ENCODE measurements around the gene PCDH9.
"Not testable (repeated sequence)": the region's sequence is repeated elsewhere in the genome, so short reads cannot be mapped to it uniquely, and the experiment has no call there.

PCDH9 gene

GRCh38 chr13:66790861-66791260 is 439.3 kb downstream of the PCDH9 start:
- no peaks in the 10 kb centered on the region for H3K27me3 ChIP-seq (ENCODE audit: insufficient read depth, low read length)
- 83% methylated on average over 1 of the region's 2 CpGs for WGBS
- H3K36me3 ChIP-seq (ENCODE audit: insufficient read depth, low read length) = no peaks in the 10 kb centered on the region
- H3K4me3 ChIP-seq (ENCODE audit: low read length) = no peak overlapping the region
- no peak overlapping the region for H3K9ac ChIP-seq (ENCODE audit: low read depth, low read length)
- H3K4me1 ChIP-seq (ENCODE audit: insufficient read depth, low read length) = 0 out of 2 replicates have a peak, but pooled peaks cover 4% of the 10 kb centered on the region
- H3K27ac ChIP-seq (ENCODE audit: low read depth, low read length) = no peak overlapping the region
- H3K9me3 ChIP-seq (ENCODE audit: insufficient read depth, low read depth, low read length) = no peaks in the 10 kb centered on the region

DNA sequence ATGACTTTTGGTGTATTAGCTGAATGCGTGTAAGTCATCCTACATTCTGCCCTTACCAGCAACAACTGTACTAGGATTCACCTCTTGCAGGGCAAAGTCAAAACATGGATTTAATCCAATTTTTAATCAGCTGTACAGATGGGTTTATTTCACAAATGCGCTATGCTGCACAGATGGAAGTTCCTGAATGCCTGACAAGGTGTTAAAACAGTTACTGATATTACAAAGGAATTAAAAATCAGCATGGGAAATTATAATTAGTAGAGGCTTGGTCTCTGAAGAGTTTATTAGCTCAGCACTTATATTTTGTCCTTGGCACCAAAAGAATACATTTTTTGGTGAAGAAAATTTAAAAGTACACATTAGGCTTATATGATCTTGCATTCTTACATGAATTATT is 448.9 kb downstream of the PCDH9 start:
- Histone ChIP-seq H3K36me3 (ENCODE audit: insufficient read depth, low read length) (no peaks in the 10 kb centered on the region), H3K4me1 (ENCODE audit: insufficient read depth, low read length) (no peaks in the 10 kb centered on the region), H3K27ac (ENCODE audit: low read depth, low read length) (no peak overlapping the region), H3K9ac (ENCODE audit: low read depth, low read length) (no peak overlapping the region), H3K4me3 (ENCODE audit: low read length) (no peak overlapping the region), H3K9me3 (ENCODE audit: insufficient read depth, low read depth, low read length) (no peaks in the 10 kb centered on the region), H3K27me3 (ENCODE audit: insufficient read depth, low read length) (no peaks in the 10 kb centered on the region)
- WGBS = 100% methylated on average over 2 of the region's 2 CpGs

DNA sequence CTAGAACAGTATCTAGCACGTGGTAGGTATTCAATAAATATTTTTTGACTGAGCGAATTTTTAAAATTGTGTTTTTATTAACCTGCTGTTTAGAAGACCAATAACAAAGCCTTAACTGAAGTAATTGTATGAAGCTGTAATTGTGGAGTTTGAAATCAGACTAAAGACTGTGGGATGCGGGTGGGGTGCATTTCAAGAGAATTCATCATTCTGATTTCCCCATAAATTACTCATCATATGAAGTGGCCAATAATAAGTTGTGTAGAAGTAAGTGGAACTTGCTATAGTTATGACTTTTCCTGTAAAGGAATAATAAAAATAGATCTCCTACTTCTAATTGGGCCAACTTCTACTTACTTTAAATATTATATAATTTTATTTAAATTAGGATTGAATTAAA is 449.3 kb downstream of the PCDH9 start:
- H3K27ac ChIP-seq (ENCODE audit: low read depth, low read length) = no peak overlapping the region
- 90% methylated on average over 2 of the region's 3 CpGs for WGBS
- no peaks in the 10 kb centered on the region for H3K36me3 ChIP-seq (ENCODE audit: insufficient read depth, low read length)
- no peak overlapping the region for H3K9ac ChIP-seq (ENCODE audit: low read depth, low read length)
- no peaks in the 10 kb centered on the region for H3K4me1 ChIP-seq (ENCODE audit: insufficient read depth, low read length)
- H3K27me3 ChIP-seq (ENCODE audit: insufficient read depth, low read length) = no peaks in the 10 kb centered on the region
- H3K9me3 ChIP-seq (ENCODE audit: insufficient read depth, low read depth, low read length) = no peaks in the 10 kb centered on the region
- no peak overlapping the region for H3K4me3 ChIP-seq (ENCODE audit: low read length)

GRCh38 chr13:66778461-66778860 is 451.7 kb downstream of the PCDH9 start:
- Histone ChIP-seq H3K9me3 (ENCODE audit: insufficient read depth, low read depth, low read length) (no peaks in the 10 kb centered on the region), H3K4me1 (ENCODE audit: insufficient read depth, low read length) (no peaks in the 10 kb centered on the region), H3K4me3 (ENCODE audit: low read length) (no peak overlapping the region), H3K27ac (ENCODE audit: low read depth, low read length) (no peak overlapping the region), H3K9ac (ENCODE audit: low read depth, low read length) (no peak overlapping the region), H3K27me3 (ENCODE audit: insufficient read depth, low read length) (no peaks in the 10 kb centered on the region), H3K36me3 (ENCODE audit: insufficient read depth, low read length) (no peaks in the 10 kb centered on the region)
- WGBS = 88% methylated on average over 1 of the region's 1 CpG

DNA sequence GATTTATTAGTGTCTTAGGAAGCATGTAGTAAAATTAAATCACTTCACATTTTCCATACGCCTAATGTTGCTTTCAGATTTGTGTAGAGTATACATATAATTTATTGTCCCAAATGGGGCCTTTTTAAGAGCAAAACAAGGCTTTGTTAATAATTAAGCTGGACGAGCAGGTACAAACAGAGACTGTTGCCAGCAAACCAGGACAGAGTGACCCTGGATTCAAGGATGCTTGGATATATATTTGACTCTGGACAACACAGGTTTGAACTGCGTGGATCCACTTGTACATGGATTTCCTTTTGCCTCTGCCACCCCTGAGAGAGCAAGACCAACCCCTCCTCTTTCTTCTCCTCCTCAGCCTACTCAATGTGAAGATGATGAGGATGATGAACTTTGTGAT is 454.9 kb downstream of the PCDH9 start:
- Histone ChIP-seq H3K4me1 (ENCODE audit: insufficient read depth, low read length) (no peaks in the 10 kb centered on the region), H3K27ac (ENCODE audit: low read depth, low read length) (no peak overlapping the region), H3K4me3 (ENCODE audit: low read length) (no peak overlapping the region), H3K36me3 (ENCODE audit: insufficient read depth, low read length) (no peaks in the 10 kb centered on the region), H3K9ac (ENCODE audit: low read depth, low read length) (no peak overlapping the region), H3K27me3 (ENCODE audit: insufficient read depth, low read length) (no peaks in the 10 kb centered on the region), H3K9me3 (ENCODE audit: insufficient read depth, low read depth, low read length) (no peaks in the 10 kb centered on the region)
- 94% methylated on average over 2 of the region's 3 CpGs for WGBS

GRCh38 chr13:66774046-66774445 is 456.1 kb downstream of the PCDH9 start:
- no peak overlapping the region for H3K4me3 ChIP-seq (ENCODE audit: low read length)
- no peaks in the 10 kb centered on the region for H3K36me3 ChIP-seq (ENCODE audit: insufficient read depth, low read length)
- no peak overlapping the region for H3K27ac ChIP-seq (ENCODE audit: low read depth, low read length)
- no peak overlapping the region for H3K9ac ChIP-seq (ENCODE audit: low read depth, low read length)
- 72% methylated on average over 2 of the region's 2 CpGs for WGBS
- no peaks in the 10 kb centered on the region for H3K27me3 ChIP-seq (ENCODE audit: insufficient read depth, low read length)
- no peaks in the 10 kb centered on the region for H3K9me3 ChIP-seq (ENCODE audit: insufficient read depth, low read depth, low read length)
- no peaks in the 10 kb centered on the region for H3K4me1 ChIP-seq (ENCODE audit: insufficient read depth, low read length)

DNA sequence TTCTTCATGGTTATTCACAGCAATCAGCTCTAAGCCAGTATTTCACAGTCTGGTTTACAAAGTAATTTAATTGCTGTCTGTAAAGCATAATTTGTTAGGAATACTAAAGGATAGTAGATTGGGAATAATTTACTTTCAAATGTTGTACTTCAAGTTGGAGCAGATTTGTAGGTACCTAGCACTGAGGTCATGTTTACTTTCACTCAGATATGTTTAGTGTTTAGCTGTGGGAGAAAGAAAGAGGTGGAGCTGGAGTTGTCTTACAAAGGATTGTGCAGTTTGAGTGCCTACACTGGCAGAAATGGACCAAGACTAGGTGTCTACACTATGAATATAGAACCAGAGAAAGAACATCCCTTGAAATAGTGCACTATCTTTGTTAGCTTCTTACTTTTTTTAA is 464.6 kb downstream of the PCDH9 start:
- H3K9me3 ChIP-seq (ENCODE audit: insufficient read depth, low read depth, low read length) = peaks cover 15% of the 10 kb centered on the region
- no peak overlapping the region for H3K9ac ChIP-seq (ENCODE audit: low read depth, low read length)
- H3K4me1 ChIP-seq (ENCODE audit: insufficient read depth, low read length) = no peaks in the 10 kb centered on the region
- no peak overlapping the region for H3K4me3 ChIP-seq (ENCODE audit: low read length)
- no peaks in the 10 kb centered on the region for H3K27me3 ChIP-seq (ENCODE audit: insufficient read depth, low read length)
- H3K36me3 ChIP-seq (ENCODE audit: insufficient read depth, low read length) = no peaks in the 10 kb centered on the region
- H3K27ac ChIP-seq (ENCODE audit: low read depth, low read length) = no peak overlapping the region

GRCh38 chr13:66760678-66761077 is 469.5 kb downstream of the PCDH9 start:
- not testable (repeated sequence) for H3K4me1 ChIP-seq (ENCODE audit: insufficient read depth, low read length); H3K9ac ChIP-seq (ENCODE audit: low read depth, low read length); H3K4me3 ChIP-seq (ENCODE audit: low read length); H3K27ac ChIP-seq (ENCODE audit: low read depth, low read length); H3K36me3 ChIP-seq (ENCODE audit: insufficient read depth, low read length); H3K27me3 ChIP-seq (ENCODE audit: insufficient read depth, low read length)
- WGBS = 97% methylated on average over 4 of the region's 4 CpGs
- H3K9me3 ChIP-seq (ENCODE audit: insufficient read depth, low read depth, low read length) = peaks cover 31% of the 10 kb centered on the region

DNA sequence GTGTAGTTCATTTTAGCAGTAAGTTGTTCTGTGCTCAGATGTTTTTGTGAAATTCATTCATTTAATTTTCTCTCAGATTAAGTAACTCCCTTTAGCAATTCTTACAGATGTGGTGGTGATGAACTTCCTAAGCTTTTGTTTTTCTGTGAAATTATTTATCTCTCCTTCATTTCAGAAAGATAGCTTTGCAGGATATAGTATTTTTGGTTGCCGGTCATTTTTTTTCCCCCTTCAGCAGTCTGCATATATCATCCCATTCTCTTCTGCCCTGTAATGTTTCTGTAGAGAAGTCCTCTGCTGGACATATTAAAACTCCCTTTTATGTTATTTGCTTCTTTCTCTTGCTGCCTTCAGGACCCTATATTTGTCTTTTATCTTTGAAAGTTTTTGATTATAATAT is 470.2 kb downstream of the PCDH9 start:
- Histone ChIP-seq H3K4me1 (ENCODE audit: insufficient read depth, low read length) (no peaks in the 10 kb centered on the region), H3K9me3 (ENCODE audit: insufficient read depth, low read depth, low read length) (peaks cover 31% of the 10 kb centered on the region), H3K36me3 (ENCODE audit: insufficient read depth, low read length) (no peaks in the 10 kb centered on the region), H3K27ac (ENCODE audit: low read depth, low read length) (no peak overlapping the region), H3K27me3 (ENCODE audit: insufficient read depth, low read length) (no peaks in the 10 kb centered on the region), H3K9ac (ENCODE audit: low read depth, low read length) (no peak overlapping the region), H3K4me3 (ENCODE audit: low read length) (no peak overlapping the region)
- 100% methylated on average over 1 of the region's 1 CpG for WGBS

- Histone ChIP-seq H3K36me3 (ENCODE audit: insufficient read depth, low read length) (no peaks in the 10 kb centered on the region), H3K4me1 (ENCODE audit: insufficient read depth, low read length) (no peaks in the 10 kb centered on the region), H3K9ac (ENCODE audit: low read depth, low read length) (no peak overlapping the region), H3K9me3 (ENCODE audit: insufficient read depth, low read depth, low read length) (no peaks in the 10 kb centered on the region), H3K27ac (ENCODE audit: low read depth, low read length) (no peak overlapping the region), H3K27me3 (ENCODE audit: insufficient read depth, low read length) (no peaks in the 10 kb centered on the region), H3K4me3 (ENCODE audit: low read length) (no peak overlapping the region)
- 80% methylated on average over 1 of the region's 2 CpGs for WGBS
Measured at GRCh38 chr13:66751691-66752090, 478.4 kb downstream of the PCDH9 start.

DNA sequence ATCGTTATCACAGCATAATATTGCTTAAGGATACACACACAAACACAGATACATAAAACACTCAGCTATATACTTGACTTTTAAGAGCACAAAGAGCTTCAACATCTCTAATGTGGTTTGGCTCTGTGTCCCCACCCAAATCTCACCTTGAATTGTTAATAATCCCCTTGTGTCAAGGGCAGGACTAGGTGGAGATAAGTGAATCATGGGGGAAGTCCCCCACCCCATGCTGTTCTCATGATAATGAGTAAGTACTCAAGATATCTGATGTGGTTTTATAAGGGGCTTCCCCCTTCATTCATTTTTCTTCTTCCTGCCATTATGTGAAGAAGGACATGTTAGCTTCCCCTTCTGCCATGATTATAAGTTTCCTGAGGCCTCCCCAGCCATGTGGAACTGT is 481.4 kb downstream of the PCDH9 start:
- no peak overlapping the region for H3K9ac ChIP-seq (ENCODE audit: low read depth, low read length)
- H3K27ac ChIP-seq (ENCODE audit: low read depth, low read length) = no peak overlapping the region
- H3K4me3 ChIP-seq (ENCODE audit: low read length) = no peak overlapping the region
- H3K36me3 ChIP-seq (ENCODE audit: insufficient read depth, low read length) = no peaks in the 10 kb centered on the region
- H3K27me3 ChIP-seq (ENCODE audit: insufficient read depth, low read length) = no peaks in the 10 kb centered on the region
- WGBS = 100% methylated on average over 1 of the region's 1 CpG
- H3K4me1 ChIP-seq (ENCODE audit: insufficient read depth, low read length) = no peaks in the 10 kb centered on the region
- no peaks in the 10 kb centered on the region for H3K9me3 ChIP-seq (ENCODE audit: insufficient read depth, low read depth, low read length)

DNA sequence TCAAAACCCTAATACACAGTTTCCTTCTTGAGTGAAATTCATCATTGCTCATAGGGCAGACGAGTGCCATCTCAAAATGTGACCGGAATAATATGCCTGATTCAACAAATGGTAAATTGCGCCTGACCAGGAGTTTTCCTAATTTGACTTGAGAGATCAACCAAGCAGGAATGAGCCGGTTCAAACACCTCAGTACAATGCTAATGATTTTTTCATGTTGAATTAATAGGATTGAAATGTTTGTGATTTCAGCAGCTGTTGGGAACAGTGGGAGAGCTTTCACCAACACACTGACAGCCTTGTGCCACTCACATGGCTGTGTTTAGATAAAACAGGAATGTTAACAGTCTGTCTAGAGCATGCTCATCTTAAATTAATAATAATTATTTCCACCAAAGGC is 484.8 kb downstream of the PCDH9 start:
- Histone ChIP-seq H3K9me3 (ENCODE audit: insufficient read depth, low read depth, low read length) (no peaks in the 10 kb centered on the region), H3K9ac (ENCODE audit: low read depth, low read length) (no peak overlapping the region), H3K4me3 (ENCODE audit: low read length) (no peak overlapping the region), H3K36me3 (ENCODE audit: insufficient read depth, low read length) (no peaks in the 10 kb centered on the region), H3K27me3 (ENCODE audit: insufficient read depth, low read length) (no peaks in the 10 kb centered on the region), H3K27ac (ENCODE audit: low read depth, low read length) (no peak overlapping the region), H3K4me1 (ENCODE audit: insufficient read depth, low read length) (no peaks in the 10 kb centered on the region)
- WGBS = 93% methylated on average over 4 of the region's 4 CpGs

Data from HUES64 (cell line).